IMR-90 (cell line): ENCODE data around the gene AMIGO2. TPM values are rescaled to one million over a fixed set of nuclear protein-coding genes. Genes with fewer than 3 reads are reported as not detected.

Experiments used
- ATAC-seq: fragments of 200-7000 bp; cut with Tn5 transposase; 2 replicates; pipeline ENCODE4 v1.9.1; 2020; ENCODE audit warnings: low read depth, mild to moderate bottlenecking, moderate library complexity
- BruUV-seq: library from RNA; stranded (reverse); fragments of 400-500 nt; replicated peaks from 2 replicates; lab custom pipeline; 2021; lab: Mats Ljungman, UMichigan
- CTCF ChIA-PET: fragments of 300-600 bp; formaldehyde crosslinking; extraction: SDS; loops from one replicate; lab custom pipeline; 2021; ENCODE audit warnings: antibody characterized with exemption; lab: Yijun Ruan, JAX
- POLR2A ChIA-PET: fragments of 300-600 bp; sonication (Branson Sonifier 250); formaldehyde crosslinking; loops from one replicate; lab custom pipeline; 2022; ENCODE audit warnings: antibody characterized with exemption; ENCODE audit not compliant: unreplicated experiment; lab: Charles Lee
- DNase-seq: peaks from one replicate; pipeline ENCODE4 v3.0.0; 2013
- H2AFZ ChIP-seq: replicated peaks from 2 replicates; pipeline ENCODE3; 2013; ENCODE audit warnings: low read length, mild to moderate bottlenecking; ENCODE audit not compliant: poor library complexity
- H2AK5ac ChIP-seq: 2 replicates; pipeline ENCODE4 v1.6.1; 2013; ENCODE audit warnings: low read depth, low read length, inconsistent platforms
- H2AK9ac ChIP-seq: replicated peaks from 2 replicates; pipeline ENCODE3; 2013; ENCODE audit warnings: mild to moderate bottlenecking, low read depth, low read length, moderate library complexity; ENCODE audit not compliant: poor library complexity
- H2BK120ac ChIP-seq: 2 replicates; pipeline ENCODE4 v1.6.1; 2013; ENCODE audit warnings: low read depth, low read length, inconsistent platforms
- H2BK15ac ChIP-seq: 3 replicates; pipeline ENCODE4 v1.6.1; 2013; ENCODE audit warnings: low read depth, low read length, inconsistent platforms
- H2BK20ac ChIP-seq: 2 replicates; pipeline ENCODE4 v1.6.1; 2013; ENCODE audit warnings: low read depth, mild to moderate bottlenecking, inconsistent platforms, low read length, moderate library complexity
- H2BK5ac ChIP-seq: 2 replicates; pipeline ENCODE4 v1.6.1; 2013; ENCODE audit warnings: mild to moderate bottlenecking, low read depth, low read length, inconsistent platforms; ENCODE audit not compliant: poor library complexity, severe bottlenecking
- H3K14ac ChIP-seq: replicated peaks from 2 replicates; pipeline ENCODE4 v1.6.1; 2013; ENCODE audit warnings: low read depth, low read length, inconsistent platforms
- H3K18ac ChIP-seq: 2 replicates; pipeline ENCODE4 v1.6.1; 2013; ENCODE audit warnings: low read depth, low read length, control low read depth
- H3K23ac ChIP-seq: 2 replicates; pipeline ENCODE4 v1.6.1; 2013; ENCODE audit warnings: low read depth, low read length, inconsistent platforms
- H3K27ac ChIP-seq: 2 replicates; pipeline ENCODE4 v1.5.1; 2013; ENCODE audit warnings: mild to moderate bottlenecking, control low read depth, low read length; ENCODE audit not compliant: insufficient read depth
- H3K27me3 ChIP-seq: 2 replicates; pipeline ENCODE4 v1.6.1; 2013; ENCODE audit warnings: low read length; ENCODE audit not compliant: control insufficient read depth, insufficient read depth
- H3K36me3 ChIP-seq: 2 replicates; pipeline ENCODE4 v1.6.1; 2013; ENCODE audit warnings: low read length, mixed read lengths; ENCODE audit not compliant: control insufficient read depth, insufficient read depth
- H3K4ac ChIP-seq: 2 replicates; pipeline ENCODE4 v1.6.1; 2013; ENCODE audit warnings: low read depth, low read length, inconsistent platforms
- H3K4me1 ChIP-seq: 2 replicates; pipeline ENCODE4 v1.6.1; 2013; ENCODE audit warnings: low read length, mixed read lengths; ENCODE audit not compliant: control insufficient read depth, insufficient read depth
- H3K4me2 ChIP-seq: 2 replicates; pipeline ENCODE4 v1.6.1; 2013; ENCODE audit warnings: low read depth, mild to moderate bottlenecking, control low read depth, low read length, moderate library complexity
- H3K4me3 ChIP-seq: 2 replicates; pipeline ENCODE4 v1.5.1; 2013; ENCODE audit warnings: low read depth, mild to moderate bottlenecking, control low read depth, low read length, moderate library complexity; ENCODE audit not compliant: insufficient read depth
- H3K56ac ChIP-seq: 2 replicates; pipeline ENCODE4 v1.6.1; 2013; ENCODE audit warnings: low read length, inconsistent platforms; ENCODE audit not compliant: insufficient read depth; ENCODE audit errors: extremely low read depth
- H3K79me1 ChIP-seq, 2 experiments: 2 replicates each; pipeline ENCODE4 v1.6.1; 2013; ENCODE audit warnings: low read length in 2 of 2, inconsistent platforms in 1 of 2, low read depth in 1 of 2
- H3K9ac ChIP-seq: 2 replicates; pipeline ENCODE4 v1.6.1; 2013; ENCODE audit warnings: low read depth, low read length, control low read depth
- H3K9me1 ChIP-seq: 2 replicates; pipeline ENCODE4 v1.6.1; 2013; ENCODE audit warnings: low read length, inconsistent platforms; ENCODE audit not compliant: insufficient read depth
- H3K9me3 ChIP-seq: 2 replicates; pipeline ENCODE4 v1.6.1; 2013; ENCODE audit warnings: low read length; ENCODE audit not compliant: control insufficient read depth, insufficient read depth
- H4K20me1 ChIP-seq: 2 replicates; pipeline ENCODE4 v1.6.1; 2013; ENCODE audit warnings: low read length, inconsistent platforms; ENCODE audit not compliant: insufficient read depth
- H4K5ac ChIP-seq: 2 replicates; pipeline ENCODE4 v1.6.1; 2013; ENCODE audit warnings: mild to moderate bottlenecking, low read depth, low read length, control low read depth
- H4K8ac ChIP-seq, 2 experiments: 2 replicates each; pipeline ENCODE4 v1.6.1; 2013; ENCODE audit warnings: low read depth in 2 of 2, low read length in 2 of 2, control low read depth in 1 of 2, inconsistent platforms in 1 of 2
- H4K91ac ChIP-seq: 2 replicates; pipeline ENCODE4 v1.6.1; 2013; ENCODE audit warnings: low read depth, low read length, inconsistent platforms; ENCODE audit not compliant: insufficient read depth
- BHLHE40 ChIP-seq: fragments of 150-350 bp; IDR thresholded peaks from 2 replicates; pipeline ENCODE4 v1.6.1; 2016; ENCODE audit warnings: mild to moderate bottlenecking, low read depth, low read length
- CEBPB ChIP-seq: IDR thresholded peaks from 2 replicates; pipeline ENCODE4 v1.6.1; 2012; ENCODE audit warnings: low read depth, low read length, improper control_type of control experiment
- CHD1 ChIP-seq: IDR thresholded peaks from 2 replicates; pipeline ENCODE4 v1.6.1; 2012; ENCODE audit warnings: low read depth, low read length, improper control_type of control experiment
- CTCF ChIP-seq: conservative IDR thresholded peaks from 2 replicates; pipeline ENCODE4 v1.5.1; 2012; ENCODE audit warnings: mild to moderate bottlenecking, low read depth, low read length, improper control_type of control experiment
- FOS ChIP-seq: fragments of 150-350 bp; IDR thresholded peaks from 2 replicates; pipeline ENCODE4 v1.6.1; 2016; ENCODE audit warnings: low read depth, low read length
- MAFK ChIP-seq: IDR thresholded peaks from 2 replicates; pipeline ENCODE4 v1.6.1; 2012; ENCODE audit warnings: low read depth, low read length, improper control_type of control experiment
- MAZ ChIP-seq: IDR thresholded peaks from 2 replicates; pipeline ENCODE4 v1.6.1; 2012; ENCODE audit warnings: low read depth, mild to moderate bottlenecking, low read length, improper control_type of control experiment, moderate library complexity, borderline replicate concordance
- MXI1 ChIP-seq: IDR thresholded peaks from 2 replicates; pipeline ENCODE4 v1.6.1; 2012; ENCODE audit warnings: low read depth, mild to moderate bottlenecking, low read length, moderate library complexity, borderline replicate concordance
- NFE2L2 ChIP-seq: fragments of 150-350 bp; IDR thresholded peaks from 2 replicates; pipeline ENCODE4 v1.6.1; 2016; ENCODE audit warnings: low read depth, mild to moderate bottlenecking, low read length
- POLR2A ChIP-seq: IDR thresholded peaks from 2 replicates; pipeline ENCODE4 v1.6.1; 2012; ENCODE audit warnings: mild to moderate bottlenecking, low read depth, low read length
- RAD21 ChIP-seq: IDR thresholded peaks from 2 replicates; pipeline ENCODE4 v1.6.1; 2012; ENCODE audit warnings: low read length, improper control_type of control experiment
- RCOR1 ChIP-seq: IDR thresholded peaks from 2 replicates; pipeline ENCODE4 v1.6.1; 2012; ENCODE audit warnings: mild to moderate bottlenecking, low read length, improper control_type of control experiment; ENCODE audit not compliant: insufficient replicate concordance
- RFX5 ChIP-seq: IDR thresholded peaks from 2 replicates; pipeline ENCODE4 v1.8.0; 2012; ENCODE audit warnings: low read depth, mild to moderate bottlenecking, low read length, moderate library complexity
- SMC3 ChIP-seq: fragments of 150-350 bp; IDR thresholded peaks from 2 replicates; pipeline ENCODE4 v1.6.1; 2016; ENCODE audit warnings: low read depth, mild to moderate bottlenecking, antibody characterized with exemption, low read length, moderate library complexity
- WGBS, 2 experiments: methylation state at CpG; one replicate each; pipeline versions ENCODE4 v1.1.5 to v1.1.7; 2013; ENCODE audit warnings: missing lambda C conversion rate in 2 of 2; ENCODE audit not compliant: insufficient read length in 1 of 2; ENCODE audit errors: extremely low coverage in 2 of 2; 5-methylcytosine and 5-hydroxymethylcytosine counted together
- dilution Hi-C: fragments of 300-500 bp; cut with HindIII; formaldehyde crosslinking; loops from one replicate; pipeline ENCODE4 v1.14.3; 2018; ENCODE audit warnings: low sequenced_read_pairs; ENCODE audit not compliant: unreplicated experiment
- in situ Hi-C: fragments of 300-500 bp; cut with MboI; formaldehyde crosslinking; loops from 3 replicates; pipeline ENCODE4 v1.14.3; 2019; ENCODE audit warnings: low sequenced_read_pairs, inconsistent platforms, mixed read lengths
- intact Hi-C: fragments of 100-400 bp; cut with micrococcal nuclease; formaldehyde crosslinking; loops from 2 replicates; pipeline ENCODE4 v1.10.0; 2022
- polyA plus RNA-seq, 3 experiments: library from polyadenylated mRNA; depleted of rRNA; stranded (reverse); fragments of >200 nt; gene quantifications; 2 replicates each; pipeline ENCODE4 v1.2.3, GENCODE V29; 2012; ENCODE audit warnings: low replicate concordance in 1 of 3
- total RNA-seq: library from RNA; depleted of rRNA; stranded (reverse); fragments of >200 nt; gene quantifications from 2 replicates; pipeline ENCODE4 v1.2.3, GENCODE V29; 2012
- TF ChIP-seq, protein P1 (sequence below): fragments of 150-350 bp; IDR thresholded peaks from 2 replicates; pipeline ENCODE4 v1.6.1; 2017; ENCODE audit warnings: mild to moderate bottlenecking, antibody characterized with exemption, low read length, low read depth
- TF ChIP-seq, protein P2 (sequence below): fragments of 150-350 bp; IDR thresholded peaks from 2 replicates; pipeline ENCODE4 v1.6.1; 2016; ENCODE audit warnings: low read depth, mild to moderate bottlenecking, low read length, moderate library complexity, borderline replicate concordance

The AMIGO2 gene
- total and polyA plus RNA-seq, 2 of the 4 experiments (the other 2 are of a cell fraction): 20.1 to 32.6 TPM

DNA sequence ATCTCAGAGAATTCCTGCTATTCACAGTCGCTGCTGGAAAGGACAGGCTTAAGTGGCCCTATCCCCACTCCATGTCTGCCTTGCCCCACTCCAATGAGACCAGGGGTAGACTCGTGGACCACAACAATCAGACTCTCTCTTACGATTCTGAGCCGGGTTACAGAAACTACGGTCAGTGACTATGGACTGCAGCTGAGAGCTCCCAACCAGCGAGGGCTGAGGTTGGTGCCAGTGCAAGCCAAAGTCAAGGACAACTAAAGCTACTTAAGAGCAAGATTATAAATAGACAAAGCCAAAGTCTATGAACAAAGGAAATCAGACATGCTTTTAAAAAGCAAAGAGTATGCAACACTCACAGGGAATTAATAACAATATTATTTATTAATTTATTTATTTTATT, 18.3 kb upstream of the AMIGO2 start:
- Histone ChIP-seq H2AK9ac (peak overlapping the region; percentile 83), H3K79me1 (peaks cover 9 to 26% of the 10 kb centered on the region in 2 experiments; a peak in 3 of 4 replicates), H3K36me3 (no peaks in the 10 kb centered on the region), H4K20me1 (no peaks in the 10 kb centered on the region), H3K23ac (peak overlapping the region; percentile 84), H3K18ac (peak overlapping the region; percentile 48), H3K4me3 (no peak overlapping the region), H4K8ac (peak overlapping the region; percentile 67 to 87), H3K27ac (peak overlapping the region; percentile 0; the same call in 1 of the 2 replicates), H3K9me3 (no peaks in the 10 kb centered on the region), H3K9ac (no peak overlapping the region), H3K4me1 (peaks cover 11% of the 10 kb centered on the region), H4K5ac (peak overlapping the region; percentile 26), H2BK5ac (peak overlapping the region; percentile 31), H3K56ac (peak overlapping the region; percentile 87; the same call in 1 of the 2 replicates), H3K4me2 (no peak overlapping the region), H2BK20ac (peak overlapping the region; percentile 99), H3K14ac (peak overlapping the region; percentile 96), H3K4ac (peak overlapping the region; percentile 99), H4K91ac (peak overlapping the region; percentile 94), H2AK5ac (peak overlapping the region; percentile 98), H3K9me1 (peaks cover 11% of the 10 kb centered on the region), H2BK120ac (peak overlapping the region; percentile 95), H2AFZ (peak overlapping the region; percentile 34), H3K27me3 (no peaks in the 10 kb centered on the region), H2BK15ac (peak overlapping the region; percentile 96)
- BruUV-seq: no TSS peak
- in situ Hi-C loops (no loop called here), intact Hi-C loops (loop anchor here (5.0 kb wide), 2 partner anchors 49 to 204 kb away; no protein-coding TSS in a partner anchor), dilution Hi-C loops (no loop called here)
- ChIA-PET CTCF (no interaction called here), POLR2A (no interaction called here)
- DNase-seq: no peak
- no peak for ATAC-seq
- no peak for TF ChIP-seq RAD21
- no peak for TF ChIP-seq SMC3
- TF ChIP-seq MAZ: no peak
- TF ChIP-seq RCOR1: no peak
- TF ChIP-seq MXI1: no peak
- no peak for TF ChIP-seq CTCF
- TF ChIP-seq, protein P1, sequence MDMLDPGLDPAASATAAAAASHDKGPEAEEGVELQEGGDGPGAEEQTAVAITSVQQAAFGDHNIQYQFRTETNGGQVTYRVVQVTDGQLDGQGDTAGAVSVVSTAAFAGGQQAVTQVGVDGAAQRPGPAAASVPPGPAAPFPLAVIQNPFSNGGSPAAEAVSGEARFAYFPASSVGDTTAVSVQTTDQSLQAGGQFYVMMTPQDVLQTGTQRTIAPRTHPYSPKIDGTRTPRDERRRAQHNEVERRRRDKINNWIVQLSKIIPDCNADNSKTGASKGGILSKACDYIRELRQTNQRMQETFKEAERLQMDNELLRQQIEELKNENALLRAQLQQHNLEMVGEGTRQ: no peak
- TF ChIP-seq POLR2A: no peak
- no peak for TF ChIP-seq FOS
- TF ChIP-seq, protein P2, sequence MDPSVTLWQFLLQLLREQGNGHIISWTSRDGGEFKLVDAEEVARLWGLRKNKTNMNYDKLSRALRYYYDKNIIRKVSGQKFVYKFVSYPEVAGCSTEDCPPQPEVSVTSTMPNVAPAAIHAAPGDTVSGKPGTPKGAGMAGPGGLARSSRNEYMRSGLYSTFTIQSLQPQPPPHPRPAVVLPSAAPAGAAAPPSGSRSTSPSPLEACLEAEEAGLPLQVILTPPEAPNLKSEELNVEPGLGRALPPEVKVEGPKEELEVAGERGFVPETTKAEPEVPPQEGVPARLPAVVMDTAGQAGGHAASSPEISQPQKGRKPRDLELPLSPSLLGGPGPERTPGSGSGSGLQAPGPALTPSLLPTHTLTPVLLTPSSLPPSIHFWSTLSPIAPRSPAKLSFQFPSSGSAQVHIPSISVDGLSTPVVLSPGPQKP: no peak
- TF ChIP-seq MAFK: no peak
- TF ChIP-seq RFX5: no peak
- TF ChIP-seq NFE2L2: no peak
- TF ChIP-seq CEBPB: no peak
- no peak for TF ChIP-seq BHLHE40
- TF ChIP-seq CHD1: no peak
- WGBS, 2 experiments: 60% methylated on average over 1 of the region's 6 CpGs; no CpG with 5 or more reads in 1 of the 2 experiments
